A549 (cell line): ENCODE measurements around the gene LMAN2L. TPM values are rescaled to one million over a fixed set of nuclear protein-coding genes. Genes with fewer than 3 reads are reported as not detected.

Experiments
- ATAC-seq, 2 experiments: fragments of 200-7000 bp in 1 of 2; fragments of >200 bp in 1 of 2; cut with Nextera tagmentation in 1 of 2; cut with Tn5 transposase in 1 of 2; 3 replicates each; pipeline versions ENCODE4 v1.8.0 to v1.9.1; 2018 to 2020; ENCODE audit warnings: mild to moderate bottlenecking in 1 of 2, moderate library complexity in 1 of 2
- CTCF ChIA-PET: fragments of 300-600 bp; sonication (Branson Sonifier 250); formaldehyde crosslinking; extraction: SDS; loops from one replicate; lab custom pipeline; 2021; ENCODE audit warnings: antibody characterized with exemption, inconsistent platforms; lab: Yijun Ruan, JAX
- POLR2A ChIA-PET: fragments of 350-600 bp; formaldehyde crosslinking; extraction: SDS; loops from one replicate; lab custom pipeline; 2021; ENCODE audit warnings: antibody characterized with exemption, inconsistent platforms; lab: Yijun Ruan, JAX
- DNase-seq, 2 experiments: peaks; one replicate each; pipeline versions ENCODE4 v3.0.0 to v3.0.0-alpha.2; 2011 to 2016; ENCODE audit warnings: low read depth in 1 of 2, low spot score in 1 of 2
- FAIRE-seq: peaks from 2 replicates; lab custom pipeline; 2011; peaks lifted over from hg19 to GRCh38; lab: Jason Lieb, UNC
- H3K27ac ChIP-seq, 2 experiments: fragments of >200 bp; sonication (Bioruptor Twin); formaldehyde crosslinking; 3 replicates each; pipeline ENCODE4 v1.5.1; 2016 to 2017
- H3K4me1 ChIP-seq: fragments of >200 bp; sonication (Bioruptor Twin); formaldehyde crosslinking; 3 replicates; pipeline ENCODE4 v1.6.1; 2016
- H3K4me2 ChIP-seq: fragments of >200 bp; sonication (Bioruptor Twin); formaldehyde crosslinking; 3 replicates; pipeline ENCODE4 v1.6.1; 2016
- H3K4me3 ChIP-seq: fragments of >200 bp; sonication (Bioruptor Twin); formaldehyde crosslinking; 3 replicates; pipeline ENCODE4 v1.5.1; 2016
- H3K9me3 ChIP-seq: fragments of >200 bp; sonication (Bioruptor Twin); formaldehyde crosslinking; 3 replicates; pipeline ENCODE4 v1.6.1; 2016
- CEBPB ChIP-seq, 2 experiments: fragments of >200 bp in 1 of 2; sonication (Bioruptor Twin) in 1 of 2; formaldehyde crosslinking in 1 of 2; IDR thresholded peaks; 2 replicates each; pipeline ENCODE4 v1.6.1; 2012 to 2016
- CHD2 ChIP-seq: fragments of 150-350 bp; IDR thresholded peaks from 2 replicates; pipeline ENCODE4 v1.6.1; 2014; ENCODE audit warnings: low read length; ENCODE audit not compliant: partially characterized antibody
- EHF ChIP-seq: fragments of 250-450 bp; sonication (Bioruptor Pico); IDR thresholded peaks from 2 replicates; pipeline ENCODE4 v1.5.0; 2020; ENCODE audit warnings: mild to moderate bottlenecking
- EHMT2 ChIP-seq: fragments of 200-600 bp; sonication (generic); IDR thresholded peaks from 2 replicates; pipeline ENCODE4 v1.6.1; 2016; ENCODE audit warnings: antibody characterized with exemption, low read depth, mild to moderate bottlenecking, moderate library complexity
- FOSL2 ChIP-seq, 2 experiments: fragments of 450-650 bp in 1 of 2; fragments of >200 bp in 1 of 2; sonication (Bioruptor Twin) in 1 of 2; formaldehyde crosslinking; IDR thresholded peaks; 2 replicates each; pipeline versions ENCODE4 v1.5.0 to v1.6.1; 2016 to 2020; ENCODE audit warnings: mild to moderate bottlenecking in 1 of 2, moderate library complexity in 1 of 2
- GATA3 ChIP-seq: IDR thresholded peaks from 2 replicates; pipeline ENCODE4 v1.6.1; 2012; ENCODE audit warnings: borderline replicate concordance
- HDAC2 ChIP-seq: fragments of 200-600 bp; sonication (generic); IDR thresholded peaks from 2 replicates; pipeline ENCODE4 v1.6.1; 2016
- MAFK ChIP-seq: fragments of 450-650 bp; IDR thresholded peaks from 2 replicates; pipeline ENCODE4 v1.6.1; 2014; ENCODE audit not compliant: partially characterized antibody
- POLR2A ChIP-seq: IDR thresholded peaks from 2 replicates; pipeline ENCODE4 v1.6.1; 2012; ENCODE audit warnings: mild to moderate bottlenecking, low read length
- POLR2AphosphoS2 ChIP-seq: conservative IDR thresholded peaks from 2 replicates; pipeline ENCODE4 v1.6.1; 2012; ENCODE audit warnings: low read length, improper control_type of control experiment, inconsistent platforms
- RAD21 ChIP-seq, 2 experiments: fragments of >200 bp in 1 of 2; sonication (Bioruptor Twin) in 1 of 2; formaldehyde crosslinking in 1 of 2; IDR thresholded peaks in 1 of 2; conservative IDR thresholded peaks in 1 of 2; 2 replicates in 1 of 2; 3 replicates in 1 of 2; pipeline ENCODE4 v1.6.1; 2012 to 2018; ENCODE audit warnings: inconsistent platforms in 1 of 2
- RARB ChIP-seq: fragments of 250-450 bp; sonication (Bioruptor Pico); IDR thresholded peaks from 2 replicates; pipeline ENCODE4 v1.8.0; 2021; ENCODE audit warnings: mild to moderate bottlenecking, moderate library complexity
- RCOR1 ChIP-seq: fragments of 150-350 bp; IDR thresholded peaks from 2 replicates; pipeline ENCODE4 v1.6.1; 2014; ENCODE audit warnings: antibody characterized with exemption, low read length, low read depth
- TP53 ChIP-seq: fragments of 250-450 bp; sonication (Bioruptor Pico); IDR thresholded peaks from 2 replicates; pipeline ENCODE4 v1.5.0; 2021; ENCODE audit warnings: mild to moderate bottlenecking, moderate library complexity
- ZFP36 ChIP-seq: fragments of 450-650 bp; IDR thresholded peaks from 2 replicates; pipeline ENCODE4 v1.6.1; 2014; ENCODE audit warnings: borderline replicate concordance; ENCODE audit not compliant: partially characterized antibody
- WGBS: methylation state at CpG from one replicate; pipeline ENCODE4 v1.1.6; 2017; ENCODE audit errors: missing lambda C conversion rate; 5-methylcytosine and 5-hydroxymethylcytosine counted together
- polyA plus RNA-seq, 4 experiments: library from polyadenylated mRNA; depleted of rRNA in 3 of 4; stranded (reverse); fragments of >200 nt; fragmentation: RNase III in 1 of 4; extraction: RNeasy Plus Mini Kit Qiagen cat#74134 plus additional on column Dnase treatment in 1 of 4; gene quantifications; 2 replicates in 3 of 4; 3 replicates in 1 of 4; pipeline ENCODE4 v1.2.3, GENCODE V29; 2011 to 2017
- TF ChIP-seq, protein P1 (sequence below): IDR thresholded peaks from 2 replicates; pipeline ENCODE4 v1.6.1; 2012
- TF ChIP-seq, protein P2 (sequence below): fragments of >200 bp; sonication (Bioruptor Twin); formaldehyde crosslinking; IDR thresholded peaks from 2 replicates; pipeline ENCODE4 v1.6.1; 2016
- TF ChIP-seq, protein P3 (sequence below): fragments of 250-450 bp; sonication (Bioruptor Pico); IDR thresholded peaks from 2 replicates; pipeline ENCODE4 v1.5.0; 2021; ENCODE audit warnings: mild to moderate bottlenecking, moderate library complexity, borderline replicate concordance
- TF ChIP-seq, protein P4 (sequence below): fragments of 150-350 bp; IDR thresholded peaks from 2 replicates; pipeline ENCODE4 v1.6.1; 2014; ENCODE audit warnings: low read depth, mild to moderate bottlenecking, low read length
- TF ChIP-seq, protein P5 (sequence below): fragments of >200 bp; sonication (Bioruptor Twin); formaldehyde crosslinking; IDR thresholded peaks from 3 replicates; pipeline ENCODE4 v1.5.1; 2016
- TF ChIP-seq, protein P6 (sequence below): fragments of 200-600 bp; sonication (generic); IDR thresholded peaks from 2 replicates; pipeline ENCODE4 v1.6.1; 2016; ENCODE audit warnings: antibody characterized with exemption, mild to moderate bottlenecking, moderate library complexity

LMAN2L gene
- polyA plus RNA-seq, 2 of the 4 experiments (the other 2 are of a cell fraction), result 24.3 to 28.0 TPM

DNA sequence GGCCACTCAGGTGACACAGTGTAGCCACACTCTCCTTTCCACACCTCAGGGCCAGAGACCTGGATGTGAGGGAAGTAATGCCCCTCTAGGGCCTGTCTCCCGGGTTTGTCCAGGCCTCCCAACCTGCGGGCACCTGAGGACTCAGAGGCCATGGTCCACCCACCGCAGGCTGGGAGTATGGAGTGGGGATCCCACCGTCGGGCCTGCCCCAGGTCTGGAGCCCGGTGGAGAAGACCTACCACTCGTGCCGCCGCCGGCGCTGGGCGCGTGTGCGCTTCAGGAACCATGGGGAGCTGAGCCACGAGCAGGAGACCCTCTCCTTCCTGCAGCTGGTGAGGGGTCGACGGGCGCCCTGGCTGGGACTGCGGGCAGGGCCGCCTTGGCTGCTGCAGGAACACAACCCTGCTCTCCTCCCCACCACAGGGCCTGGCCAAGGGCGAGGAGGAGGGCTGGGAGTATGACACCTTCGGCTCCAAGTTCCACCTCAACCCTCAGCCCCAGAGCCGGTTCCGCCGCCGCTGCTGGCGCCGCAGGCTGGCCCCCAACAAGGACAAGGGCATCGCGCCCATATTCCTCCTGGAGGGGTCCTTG lies 48.7 kb downstream of the LMAN2L start:
- FAIRE-seq, result no peak
- WGBS, result 90% methylated on average over 6 of the region's 30 CpGs
- H3K4me2 ChIP-seq, result no peak overlapping the region
- TF ChIP-seq, protein P1, sequence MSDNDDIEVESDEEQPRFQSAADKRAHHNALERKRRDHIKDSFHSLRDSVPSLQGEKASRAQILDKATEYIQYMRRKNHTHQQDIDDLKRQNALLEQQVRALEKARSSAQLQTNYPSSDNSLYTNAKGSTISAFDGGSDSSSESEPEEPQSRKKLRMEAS, result no peak
- H3K4me1 ChIP-seq, result no peaks in the 10 kb centered on the region
- no peak for DNase-seq
- no peak for ATAC-seq
- no peak overlapping the region for H3K4me3 ChIP-seq
- ChIA-PET POLR2A (no interaction called here), CTCF (interaction anchor here (1.1 to 1.5 kb wide), 2 partner anchors 19 to 141 kb away, joined by 3 read pairs; no protein-coding TSS in a partner anchor)
- H3K9me3 ChIP-seq, result no peaks in the 10 kb centered on the region
- H3K27ac ChIP-seq, result no peak overlapping the region

DNA sequence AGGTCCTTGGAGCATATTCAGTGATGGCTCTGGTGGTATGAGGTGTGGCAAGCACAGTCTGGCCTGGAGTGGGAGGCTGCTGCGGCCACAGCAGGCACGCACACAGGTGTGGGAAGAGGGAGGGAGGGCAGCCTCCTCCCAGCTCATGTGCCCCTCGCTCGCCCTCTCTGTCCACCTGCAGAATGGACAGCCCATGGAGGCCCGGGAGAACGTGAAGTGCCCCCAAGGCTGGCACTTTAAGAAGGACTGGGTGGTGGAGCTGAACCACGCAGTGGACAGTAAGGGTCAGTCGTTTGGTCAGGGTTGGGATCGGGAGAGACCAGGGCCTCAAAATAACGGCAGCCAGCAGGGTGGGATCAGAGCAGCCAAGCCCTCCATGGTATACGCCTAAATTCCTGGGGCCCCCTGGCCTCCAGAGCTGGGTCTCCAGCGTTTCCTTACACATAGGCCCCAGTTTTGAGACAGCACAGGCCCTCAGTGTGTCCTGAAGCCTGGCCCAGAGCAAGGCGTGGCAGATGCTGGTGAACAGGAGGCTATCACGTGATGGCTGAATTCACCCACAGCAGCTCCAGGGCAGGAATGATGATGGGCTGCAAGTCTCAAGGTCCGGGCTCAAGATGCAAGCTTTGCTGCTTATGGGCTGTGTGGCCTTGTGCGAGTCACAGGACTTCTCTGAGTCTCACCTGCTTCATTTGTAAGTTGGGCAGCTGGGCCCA lies 49.4 kb downstream of the LMAN2L start:
- CTCF ChIA-PET, result interaction anchor here (0.5 to 1.5 kb wide), 4 partner anchors 18 to 140 kb away, joined by 3 read pairs; no protein-coding TSS in a partner anchor
- DNase-seq (no peak), FAIRE-seq (no peak), ATAC-seq (no peak)
- no peaks in the 10 kb centered on the region for H3K9me3 ChIP-seq
- H3K4me1 ChIP-seq, result no peaks in the 10 kb centered on the region
- no peak overlapping the region for H3K4me2 ChIP-seq
- POLR2A ChIA-PET, result no interaction called here
- H3K27ac ChIP-seq, result no peak overlapping the region
- no peak overlapping the region for H3K4me3 ChIP-seq
- 80% methylated on average over 15 of the region's 16 CpGs for WGBS
- TF ChIP-seq POLR2A (no peak), RCOR1 (no peak), TP53 (CRISPR knock-in tag) (no peak), EHF (CRISPR knock-in tag) (no peak), FOSL2 (IDR thresholded peaks at IDR 0.05) (no peak), FOSL2 (CRISPR knock-in tag; IDR thresholded peaks at IDR 0.05) (no peak), POLR2AphosphoS2 (no peak), CEBPB (IDR thresholded peaks at IDR 0.05) (no peak), HDAC2 (no peak), MAFK (no peak), ZFP36 (no peak), GATA3 (no peak), RAD21 (conservative IDR thresholded peaks at IDR 0.05 in 1 of 2, IDR thresholded peaks at IDR 0.05 in 1 of 2) (no peak), RARB (no peak), EHMT2 (no peak), CHD2 (no peak)
- TF ChIP-seq, protein P2, sequence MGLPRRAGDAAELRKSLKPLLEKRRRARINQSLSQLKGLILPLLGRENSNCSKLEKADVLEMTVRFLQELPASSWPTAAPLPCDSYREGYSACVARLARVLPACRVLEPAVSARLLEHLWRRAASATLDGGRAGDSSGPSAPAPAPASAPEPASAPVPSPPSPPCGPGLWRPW, result no peak
- TF ChIP-seq, protein P3, sequence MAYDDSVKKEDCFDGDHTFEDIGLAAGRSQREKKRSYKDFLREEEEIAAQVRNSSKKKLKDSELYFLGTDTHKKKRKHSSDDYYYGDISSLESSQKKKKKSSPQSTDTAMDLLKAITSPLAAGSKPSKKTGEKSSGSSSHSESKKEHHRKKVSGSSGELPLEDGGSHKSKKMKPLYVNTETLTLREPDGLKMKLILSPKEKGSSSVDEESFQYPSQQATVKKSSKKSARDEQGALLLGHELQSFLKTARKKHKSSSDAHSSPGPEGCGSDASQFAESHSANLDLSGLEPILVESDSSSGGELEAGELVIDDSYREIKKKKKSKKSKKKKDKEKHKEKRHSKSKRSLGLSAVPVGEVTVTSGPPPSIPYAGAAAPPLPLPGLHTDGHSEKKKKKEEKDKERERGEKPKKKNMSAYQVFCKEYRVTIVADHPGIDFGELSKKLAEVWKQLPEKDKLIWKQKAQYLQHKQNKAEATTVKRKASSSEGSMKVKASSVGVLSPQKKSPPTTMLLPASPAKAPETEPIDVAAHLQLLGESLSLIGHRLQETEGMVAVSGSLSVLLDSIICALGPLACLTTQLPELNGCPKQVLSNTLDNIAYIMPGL (CRISPR knock-in tag), result no peak
- TF ChIP-seq, protein P4, sequence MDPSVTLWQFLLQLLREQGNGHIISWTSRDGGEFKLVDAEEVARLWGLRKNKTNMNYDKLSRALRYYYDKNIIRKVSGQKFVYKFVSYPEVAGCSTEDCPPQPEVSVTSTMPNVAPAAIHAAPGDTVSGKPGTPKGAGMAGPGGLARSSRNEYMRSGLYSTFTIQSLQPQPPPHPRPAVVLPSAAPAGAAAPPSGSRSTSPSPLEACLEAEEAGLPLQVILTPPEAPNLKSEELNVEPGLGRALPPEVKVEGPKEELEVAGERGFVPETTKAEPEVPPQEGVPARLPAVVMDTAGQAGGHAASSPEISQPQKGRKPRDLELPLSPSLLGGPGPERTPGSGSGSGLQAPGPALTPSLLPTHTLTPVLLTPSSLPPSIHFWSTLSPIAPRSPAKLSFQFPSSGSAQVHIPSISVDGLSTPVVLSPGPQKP, result no peak
- TF ChIP-seq, protein P5, sequence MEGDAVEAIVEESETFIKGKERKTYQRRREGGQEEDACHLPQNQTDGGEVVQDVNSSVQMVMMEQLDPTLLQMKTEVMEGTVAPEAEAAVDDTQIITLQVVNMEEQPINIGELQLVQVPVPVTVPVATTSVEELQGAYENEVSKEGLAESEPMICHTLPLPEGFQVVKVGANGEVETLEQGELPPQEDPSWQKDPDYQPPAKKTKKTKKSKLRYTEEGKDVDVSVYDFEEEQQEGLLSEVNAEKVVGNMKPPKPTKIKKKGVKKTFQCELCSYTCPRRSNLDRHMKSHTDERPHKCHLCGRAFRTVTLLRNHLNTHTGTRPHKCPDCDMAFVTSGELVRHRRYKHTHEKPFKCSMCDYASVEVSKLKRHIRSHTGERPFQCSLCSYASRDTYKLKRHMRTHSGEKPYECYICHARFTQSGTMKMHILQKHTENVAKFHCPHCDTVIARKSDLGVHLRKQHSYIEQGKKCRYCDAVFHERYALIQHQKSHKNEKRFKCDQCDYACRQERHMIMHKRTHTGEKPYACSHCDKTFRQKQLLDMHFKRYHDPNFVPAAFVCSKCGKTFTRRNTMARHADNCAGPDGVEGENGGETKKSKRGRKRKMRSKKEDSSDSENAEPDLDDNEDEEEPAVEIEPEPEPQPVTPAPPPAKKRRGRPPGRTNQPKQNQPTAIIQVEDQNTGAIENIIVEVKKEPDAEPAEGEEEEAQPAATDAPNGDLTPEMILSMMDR, result no peak
- TF ChIP-seq, protein P6, sequence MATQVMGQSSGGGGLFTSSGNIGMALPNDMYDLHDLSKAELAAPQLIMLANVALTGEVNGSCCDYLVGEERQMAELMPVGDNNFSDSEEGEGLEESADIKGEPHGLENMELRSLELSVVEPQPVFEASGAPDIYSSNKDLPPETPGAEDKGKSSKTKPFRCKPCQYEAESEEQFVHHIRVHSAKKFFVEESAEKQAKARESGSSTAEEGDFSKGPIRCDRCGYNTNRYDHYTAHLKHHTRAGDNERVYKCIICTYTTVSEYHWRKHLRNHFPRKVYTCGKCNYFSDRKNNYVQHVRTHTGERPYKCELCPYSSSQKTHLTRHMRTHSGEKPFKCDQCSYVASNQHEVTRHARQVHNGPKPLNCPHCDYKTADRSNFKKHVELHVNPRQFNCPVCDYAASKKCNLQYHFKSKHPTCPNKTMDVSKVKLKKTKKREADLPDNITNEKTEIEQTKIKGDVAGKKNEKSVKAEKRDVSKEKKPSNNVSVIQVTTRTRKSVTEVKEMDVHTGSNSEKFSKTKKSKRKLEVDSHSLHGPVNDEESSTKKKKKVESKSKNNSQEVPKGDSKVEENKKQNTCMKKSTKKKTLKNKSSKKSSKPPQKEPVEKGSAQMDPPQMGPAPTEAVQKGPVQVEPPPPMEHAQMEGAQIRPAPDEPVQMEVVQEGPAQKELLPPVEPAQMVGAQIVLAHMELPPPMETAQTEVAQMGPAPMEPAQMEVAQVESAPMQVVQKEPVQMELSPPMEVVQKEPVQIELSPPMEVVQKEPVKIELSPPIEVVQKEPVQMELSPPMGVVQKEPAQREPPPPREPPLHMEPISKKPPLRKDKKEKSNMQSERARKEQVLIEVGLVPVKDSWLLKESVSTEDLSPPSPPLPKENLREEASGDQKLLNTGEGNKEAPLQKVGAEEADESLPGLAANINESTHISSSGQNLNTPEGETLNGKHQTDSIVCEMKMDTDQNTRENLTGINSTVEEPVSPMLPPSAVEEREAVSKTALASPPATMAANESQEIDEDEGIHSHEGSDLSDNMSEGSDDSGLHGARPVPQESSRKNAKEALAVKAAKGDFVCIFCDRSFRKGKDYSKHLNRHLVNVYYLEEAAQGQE, result no peak
